B cell (primary cell): ENCODE data around the gene AGTPBP1. TPM values are rescaled to one million over a fixed set of nuclear protein-coding genes. Genes with fewer than 3 reads are reported as not detected.

Experiments used
- ATAC-seq: fragments of 200-7000 bp; cut with Tn5 transposase; one replicate; pipeline ENCODE4 v1.10.0; 2021; ENCODE audit warnings: low read depth, mild to moderate bottlenecking, moderate number of reproducible peaks, moderate library complexity
- CTCF ChIA-PET: fragments of 350-600 bp; sonication (Branson Sonifier 250); formaldehyde crosslinking; loops from one replicate; lab custom pipeline; 2021; ENCODE audit warnings: antibody characterized with exemption, inconsistent platforms; lab: Charles Lee
- POLR2A ChIA-PET: fragments of 350-600 bp; sonication (Branson Sonifier 250); formaldehyde crosslinking; loops from one replicate; lab custom pipeline; 2021; ENCODE audit warnings: antibody characterized with exemption; lab: Charles Lee
- DNase-seq: peaks from one replicate; pipeline ENCODE4 v3.0.0; 2013
- H2AFZ ChIP-seq: 2 replicates; pipeline ENCODE4 v1.6.1; 2012; ENCODE audit warnings: mild to moderate bottlenecking, low read depth, low read length; ENCODE audit not compliant: insufficient read depth, poor library complexity, severe bottlenecking
- H3K27ac ChIP-seq, 2 donors: 1 replicate in 1 of 2; 2 replicates in 1 of 2; pipeline ENCODE4 v1.5.1; 2012 to 2013; ENCODE audit warnings: low read length in 2 of 2, mild to moderate bottlenecking in 2 of 2, moderate library complexity in 1 of 2
- H3K27me3 ChIP-seq, 4 experiments: fragments of 200-600 bp in 1 of 4; sonication (generic) in 1 of 4; replicated peaks in 1 of 4; 1 replicate in 2 of 4; 2 replicates in 2 of 4; pipeline versions ENCODE4 v1.6.1 to v1.7.0; 2013 to 2016; ENCODE audit warnings: low read length in 3 of 4, mild to moderate bottlenecking in 2 of 4, mixed read lengths in 1 of 4, moderate library complexity in 1 of 4; ENCODE audit not compliant: insufficient read depth in 4 of 4, control insufficient read depth in 3 of 4; ENCODE audit errors: control extremely low read depth in 1 of 4
- H3K36me3 ChIP-seq, 2 experiments: replicated peaks in 1 of 2; 1 replicate in 1 of 2; 2 replicates in 1 of 2; pipeline versions ENCODE4 v1.6.1 to v1.7.1; 2013; ENCODE audit warnings: low read length in 1 of 2; ENCODE audit not compliant: insufficient read depth in 2 of 2, control insufficient read depth in 1 of 2; ENCODE audit errors: control extremely low read depth in 1 of 2, extremely low read depth in 1 of 2
- H3K4me1 ChIP-seq, 2 donors: fragments of 200-600 bp in 1 of 2; sonication (generic) in 1 of 2; 1 replicate in 1 of 2; 2 replicates in 1 of 2; pipeline versions ENCODE4 v1.5.1 to v1.6.1; 2013 to 2017; ENCODE audit warnings: low read length in 2 of 2; ENCODE audit not compliant: control insufficient read depth in 2 of 2, insufficient read depth in 2 of 2
- H3K4me2 ChIP-seq: replicated peaks from 2 replicates; pipeline ENCODE3; 2012; ENCODE audit warnings: mild to moderate bottlenecking, low read depth, low read length; ENCODE audit not compliant: poor library complexity, severe bottlenecking
- H3K4me3 ChIP-seq, 5 experiments: fragments of 200-600 bp in 1 of 5; sonication (generic) in 1 of 5; 1 replicate in 3 of 5; 2 replicates in 2 of 5; pipeline versions ENCODE4 v1.5.1 to v1.7.0; 2011 to 2016; ENCODE audit warnings: low read length in 4 of 5, mild to moderate bottlenecking in 4 of 5, low read depth in 2 of 5, control low read depth in 1 of 5, moderate library complexity in 1 of 5; ENCODE audit not compliant: insufficient read depth in 1 of 5; ENCODE audit errors: control extremely low read depth in 1 of 5, extremely low read depth in 1 of 5
- H3K79me2 ChIP-seq: fragments of 200-600 bp; sonication (generic); one replicate; pipeline ENCODE4 v1.6.0; 2016; ENCODE audit warnings: low read length; ENCODE audit not compliant: control insufficient read depth, insufficient read depth
- H3K9ac ChIP-seq: fragments of 200-600 bp; sonication (generic); 2 replicates; pipeline ENCODE4 v1.6.1; 2017; ENCODE audit warnings: mild to moderate bottlenecking, low read length, moderate library complexity
- H3K9me3 ChIP-seq, 3 donors: one replicate each; pipeline versions ENCODE4 v1.6.1 to v1.7.1; 2013; ENCODE audit warnings: low read length in 2 of 3; ENCODE audit not compliant: control insufficient read depth in 2 of 3, insufficient read depth in 1 of 3; ENCODE audit errors: control extremely low read depth in 1 of 3
- H4K20me1 ChIP-seq: 2 replicates; pipeline ENCODE4 v1.6.0; 2012; ENCODE audit warnings: mild to moderate bottlenecking, low read length; ENCODE audit not compliant: insufficient read depth, control insufficient read depth, poor library complexity, severe bottlenecking
- H3K27ac Mint-ChIP-seq: one replicate; pipeline ENCODE4 v1.8.0; 2021; ENCODE audit warnings: mixed read lengths
- H3K27me3 Mint-ChIP-seq: one replicate; pipeline ENCODE4 v1.8.0; 2021; ENCODE audit warnings: mixed read lengths
- H3K4me1 Mint-ChIP-seq: one replicate; pipeline ENCODE4 v1.8.0; 2021; ENCODE audit warnings: mixed read lengths
- H3K4me3 Mint-ChIP-seq: one replicate; pipeline ENCODE4 v1.8.0; 2021; ENCODE audit warnings: mixed read lengths
- H3K9me3 Mint-ChIP-seq: one replicate; pipeline ENCODE4 v1.8.0; 2022; ENCODE audit warnings: mixed read lengths; ENCODE audit not compliant: insufficient read depth
- CTCF ChIP-seq: fragments of 200-600 bp; IDR thresholded peaks from one replicate; pipeline ENCODE4 v1.8.0; 2022; ENCODE audit warnings: antibody characterized with exemption, mild to moderate bottlenecking
- EZH2 ChIP-seq: IDR thresholded peaks from 2 replicates; pipeline ENCODE4 v1.6.1; 2012; ENCODE audit warnings: borderline replicate concordance, low read depth, mild to moderate bottlenecking, moderate library complexity, low read length; ENCODE audit not compliant: insufficient read depth, poor library complexity, severe bottlenecking
- WGBS: methylation state at CpG from one replicate; pipeline ENCODE4 v1.1.5; 2013; ENCODE audit warnings: missing lambda C conversion rate; ENCODE audit not compliant: insufficient coverage; 5-methylcytosine and 5-hydroxymethylcytosine counted together
- intact Hi-C: fragments of 100-400 bp; cut with micrococcal nuclease; formaldehyde crosslinking; loops from one replicate; pipeline ENCODE4 v1.10.0; 2022
- polyA plus RNA-seq: library from polyadenylated mRNA; depleted of rRNA; stranded (reverse); fragments of >200 nt; gene quantifications from 2 replicates; pipeline ENCODE4 v1.2.3, GENCODE V29; 2012
- total RNA-seq, 2 donors: library from RNA; stranded (reverse); fragments of 120-200 nt in 1 of 2; gene quantifications; 1 replicate in 1 of 2; 2 replicates in 1 of 2; pipeline versions ENCODE4 v1.2.3 to v1.2.4, GENCODE V29; 2013 to 2022

Gene AGTPBP1
- total and polyA plus RNA-seq, 2 donors (not counting 1 experiment from before 2014, with no cell fraction given), result 7.5 to 33.1 TPM

GRCh38 chr9:85737671-85738070 lies 4.1 kb downstream of the AGTPBP1 start:
- H3K9me3 Mint-ChIP-seq, result no peaks in the 10 kb centered on the region
- ChIA-PET POLR2A (no interaction called here), CTCF (interaction anchor here (0.5 to 1.3 kb wide), 3 partner anchors 15 to 69 kb away, joined by 3 to 4 read pairs (median 4); no protein-coding TSS in a partner anchor)
- 100% methylated on average over 1 of the region's 3 CpGs for WGBS
- no peak for ATAC-seq
- no peak overlapping the region for H3K4me3 Mint-ChIP-seq
- Histone ChIP-seq H3K36me3 (no peaks in the 10 kb centered on the region), H3K9ac (no peak overlapping the region), H3K4me1 (peaks cover 9 to 18% of the 10 kb centered on the region in 2 donors), H3K9me3 (peaks cover 0 to 1% (median 0%) of the 10 kb centered on the region in 3 donors), H3K4me3 (no peak overlapping the region), H4K20me1 (peaks cover 17% of the 10 kb centered on the region), H2AFZ (no peak overlapping the region), H3K4me2 (no peak overlapping the region), H3K27ac (no peak overlapping the region), H3K79me2 (peaks cover 71% of the 10 kb centered on the region), H3K27me3 (no peaks in the 10 kb centered on the region)
- H3K27ac Mint-ChIP-seq, result no peak overlapping the region
- intact Hi-C loops, result no loop called here
- DNase-seq, result no peak
- no peak for TF ChIP-seq EZH2
- no peak for TF ChIP-seq CTCF
- H3K27me3 Mint-ChIP-seq, result no peaks in the 10 kb centered on the region
- H3K4me1 Mint-ChIP-seq, result peaks cover 36% of the 10 kb centered on the region

- Histone ChIP-seq H3K36me3 (no peaks in the 10 kb centered on the region), H3K79me2 (peaks cover 80% of the 10 kb centered on the region), H3K4me2 (no peak overlapping the region), H3K27me3 (no peaks in the 10 kb centered on the region), H3K27ac (no peak overlapping the region), H3K9ac (no peak overlapping the region), H3K4me3 (no peak overlapping the region), H2AFZ (no peak overlapping the region), H3K4me1 (peaks cover 0 to 9% of the 10 kb centered on the region in 2 donors), H3K9me3 (peaks cover 0 to 3% (median 0%) of the 10 kb centered on the region in 3 donors), H4K20me1 (peaks cover 4% of the 10 kb centered on the region)
- H3K4me1 Mint-ChIP-seq, result peaks cover 53% of the 10 kb centered on the region
- DNase-seq (no peak), ATAC-seq (no peak)
- 96% methylated on average over 3 of the region's 4 CpGs for WGBS
- intact Hi-C loops, result no loop called here
- TF ChIP-seq CTCF (no peak), EZH2 (no peak)
- H3K27me3 Mint-ChIP-seq, result no peaks in the 10 kb centered on the region
- ChIA-PET CTCF (no interaction called here), POLR2A (no interaction called here)
- no peak overlapping the region for H3K4me3 Mint-ChIP-seq
- no peaks in the 10 kb centered on the region for H3K9me3 Mint-ChIP-seq
- no peak overlapping the region for H3K27ac Mint-ChIP-seq
These were observed 10.7 kb downstream of the AGTPBP1 start for GRCh38 chr9:85730916-85731630.
